Umbilical cord (tissue), 2 donors: ENCODE measurements around the gene ACACB. TPM values are rescaled to one million over a fixed set of nuclear protein-coding genes. Genes with fewer than 3 reads are reported as not detected.
A peak's percentile ranks its signal among the peaks of the same experiment; 100 is the strongest.

Source experiments
- DNase-seq: peaks from one replicate; pipeline ENCODE4 v3.0.0-alpha.2; 2015; ENCODE audit warnings: low spot score
- total RNA-seq: library from RNA; depleted of rRNA; stranded (reverse); fragments of >200 nt; gene quantifications from one replicate; pipeline ENCODE4 v1.2.3, GENCODE V29; 2014; ENCODE audit warnings: low replicate concordance; ENCODE audit not compliant: insufficient read depth

Gene ACACB
- 27.9 TPM for total RNA-seq

- DNase-seq, result no peak
Measured at GRCh38 chr12:109115758-109116610, at the start of gene ACACB. TSS of gene ACACB (plus strand) at chr12:109116587. CDS start at chr12:109139406, 22,819 bp downstream.

- DNase-seq, result no peak
Measured at GRCh38 chr12:109069307-109070271, 46.8 kb upstream of the ACACB start.

GRCh38 chr12:109074866-109075265 is 41.5 kb upstream of the ACACB start:
- no peak for DNase-seq

GRCh38 chr12:109082751-109083150 is 33.6 kb upstream of the ACACB start:
- no peak for DNase-seq

- no peak for DNase-seq
Measured at GRCh38 chr12:109084425-109084824, 32.0 kb upstream of the ACACB start.

GRCh38 chr12:109085590-109085989 is 30.8 kb upstream of the ACACB start:
- no peak for DNase-seq

GRCh38 chr12:109087250-109087649 is 29.1 kb upstream of the ACACB start:
- DNase-seq, result no peak

GRCh38 chr12:109088818-109089217 is 27.6 kb upstream of the ACACB start:
- DNase-seq, result no peak

- DNase-seq, result no peak
Measured at GRCh38 chr12:109089683-109090082, 26.7 kb upstream of the ACACB start.

- DNase-seq, result no peak
Measured at GRCh38 chr12:109092497-109093021, 23.8 kb upstream of the ACACB start.

GRCh38 chr12:109093022-109093918 is 23.1 kb upstream of the ACACB start, which contains the start of gene ALKBH2:
TSS of gene ALKBH2 (minus strand) at chr12:109093472. CDS start at chr12:109092786, 686 bp downstream.
- peak; percentile 93 for DNase-seq

- no peak for DNase-seq
Measured at GRCh38 chr12:109097140-109097434, 19.3 kb upstream of the ACACB start.

GRCh38 chr12:109097435-109098182 is 18.8 kb upstream of the ACACB start, which contains the start of gene UNG:
TSS of gene UNG (plus strand) at chr12:109097597. CDS start at chr12:109097680, 83 bp downstream.
- peak; percentile 98 for DNase-seq

- no peak for DNase-seq
Measured at GRCh38 chr12:109098183-109098604, 18.2 kb upstream of the ACACB start.

- no peak for DNase-seq
Measured at GRCh38 chr12:109098651-109099050, 17.7 kb upstream of the ACACB start.

- DNase-seq, result no peak
Measured at GRCh38 chr12:109099431-109100020, 16.9 kb upstream of the ACACB start.

- DNase-seq, result no peak
Measured at GRCh38 chr12:109100741-109101140, 15.6 kb upstream of the ACACB start.

- no peak for DNase-seq
Measured at GRCh38 chr12:109102491-109102890, 13.9 kb upstream of the ACACB start.

GRCh38 chr12:109105176-109105575 is 11.2 kb upstream of the ACACB start:
- no peak for DNase-seq
